NCI-H524 treated with DMSO at 0.1 percent for 48 hours (cell line): ENCODE data around the gene SPINK14.

Experiments
- DNase-seq: peaks from one replicate; lab custom pipeline; 2025; lab: John Stamatoyannopoulos, UW

SPINK14 gene

DNA sequence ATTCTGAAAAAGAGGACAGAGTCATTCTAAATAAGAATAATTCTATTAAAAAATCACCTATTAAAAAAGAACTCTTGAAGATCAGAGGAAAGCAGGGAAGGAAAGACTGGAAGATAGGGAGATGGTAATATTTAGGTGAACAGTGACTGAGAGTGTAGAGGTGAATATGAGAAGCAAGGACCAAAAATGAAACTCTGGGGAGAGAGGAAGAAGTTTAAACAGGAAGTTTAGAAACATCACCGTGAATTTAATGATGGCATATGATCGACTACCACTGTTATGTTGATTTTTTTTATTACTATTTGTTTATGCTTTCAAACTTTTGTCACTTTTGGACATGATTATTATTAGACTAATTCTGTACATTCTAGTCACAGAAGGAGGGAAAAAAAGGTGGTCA is 32.8 kb downstream of the SPINK14 start:
- DNase-seq, result no peak

DNA sequence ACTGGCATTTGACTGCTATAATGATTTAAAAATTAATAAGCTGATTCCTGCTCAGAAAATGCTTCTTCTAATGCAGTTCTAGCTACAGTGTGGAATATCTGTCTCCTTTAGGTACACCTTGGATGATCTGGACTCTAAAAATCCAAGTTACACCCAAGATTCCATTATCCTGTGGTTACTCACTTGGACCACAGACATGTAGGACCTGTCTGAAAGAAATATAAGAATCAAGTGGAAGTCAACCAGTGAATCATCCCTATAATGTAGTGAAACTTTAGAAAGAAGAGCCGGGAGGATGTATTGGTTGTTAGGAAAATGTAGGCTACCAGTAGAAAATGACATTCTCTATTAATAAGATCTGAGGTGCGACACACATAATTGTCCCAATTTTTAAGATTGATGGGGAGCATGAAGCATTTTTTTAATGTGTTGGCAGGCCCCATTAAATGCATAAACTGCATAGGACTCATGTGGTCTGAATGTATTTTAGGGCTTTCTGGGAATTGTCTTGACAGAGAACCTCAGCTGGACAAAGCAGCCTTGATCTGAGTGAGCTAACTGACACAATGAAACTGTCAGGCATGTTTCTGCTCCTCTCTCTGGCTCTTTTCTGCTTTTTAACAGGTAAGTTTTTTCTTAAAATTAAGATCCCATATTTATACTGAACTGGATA is 34.3 kb downstream of the SPINK14 start, which contains the start of gene SPINK6:
Gene SPINK6, plus strand, starts transcription at position 512 of the 673 bp plus-strand sequence. Its CDS starts 55 bp downstream, at position 567.
- no peak for DNase-seq

DNA sequence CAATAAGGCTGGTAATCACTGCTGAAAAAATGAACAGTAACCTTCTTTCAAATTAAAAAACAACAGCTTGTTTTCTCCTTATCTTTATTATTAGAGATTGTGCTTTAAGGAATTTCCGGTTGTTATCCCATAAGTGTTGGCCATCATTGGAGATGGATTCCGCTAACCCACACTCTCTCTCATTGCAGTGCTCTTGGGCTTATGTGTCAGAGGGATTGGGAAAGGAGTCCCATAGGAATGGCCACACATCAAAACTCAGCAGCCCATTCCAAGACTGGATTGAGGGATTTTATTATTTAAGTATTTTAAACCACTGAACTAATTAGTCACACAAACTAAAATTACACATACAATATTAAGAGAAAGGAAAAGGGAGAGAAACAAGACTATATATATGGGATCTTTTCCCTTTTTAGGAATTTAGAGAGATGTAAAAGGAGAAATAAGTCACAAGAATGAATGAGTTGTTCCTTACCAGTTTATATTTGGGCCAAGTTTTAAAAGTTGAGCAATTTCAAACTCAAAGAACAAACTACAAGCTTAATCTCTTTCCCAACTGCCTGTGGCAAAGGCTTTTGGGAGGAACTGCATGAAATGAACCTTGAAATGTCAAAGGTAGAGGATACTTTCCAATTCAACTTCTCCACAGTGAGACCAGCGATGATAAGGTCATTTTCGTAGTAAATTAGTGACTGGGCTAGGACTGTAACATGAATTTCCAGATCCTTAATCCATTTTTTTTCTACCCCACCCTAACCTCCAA is 36.9 kb downstream of the SPINK14 start:
- no peak for DNase-seq

DNA sequence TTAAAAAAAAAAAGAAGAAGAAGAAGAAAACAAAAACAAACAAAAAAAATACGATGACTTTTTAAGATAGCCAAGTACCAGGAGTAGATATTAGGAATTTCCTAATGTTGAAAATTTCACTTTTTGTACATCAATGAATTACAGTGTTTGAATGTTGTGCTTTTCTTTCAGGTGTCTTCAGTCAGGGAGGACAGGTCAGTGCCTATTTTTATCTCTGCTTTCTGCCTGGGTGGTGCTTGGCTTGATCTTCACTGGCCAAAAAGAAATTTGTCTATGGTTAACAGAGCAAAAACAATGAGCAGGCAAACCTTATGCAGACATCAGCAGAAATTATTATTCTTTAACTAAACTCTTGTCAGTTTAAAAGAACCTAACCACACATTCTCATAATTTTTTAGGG is 37.5 kb downstream of the SPINK14 start:
- no peak for DNase-seq

DNA sequence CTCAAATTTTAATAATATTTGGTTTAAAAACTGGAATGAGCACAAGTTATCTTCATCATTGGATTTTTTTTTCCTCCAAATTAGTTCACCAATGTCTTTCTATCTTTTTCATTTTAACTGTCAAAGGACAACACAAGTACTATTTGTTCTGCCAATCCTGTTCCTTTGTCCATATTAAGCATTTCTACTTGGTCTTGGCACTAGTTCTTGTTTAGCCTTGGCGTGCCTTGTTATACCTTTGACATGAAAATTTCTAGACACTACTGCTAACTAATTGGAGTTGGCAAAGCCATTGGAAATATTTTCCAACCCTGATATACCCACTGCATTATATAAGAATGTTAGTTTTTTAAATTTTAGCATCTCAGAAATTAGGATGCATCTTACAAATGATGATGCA is 38.3 kb downstream of the SPINK14 start:
- no peak for DNase-seq

DNA sequence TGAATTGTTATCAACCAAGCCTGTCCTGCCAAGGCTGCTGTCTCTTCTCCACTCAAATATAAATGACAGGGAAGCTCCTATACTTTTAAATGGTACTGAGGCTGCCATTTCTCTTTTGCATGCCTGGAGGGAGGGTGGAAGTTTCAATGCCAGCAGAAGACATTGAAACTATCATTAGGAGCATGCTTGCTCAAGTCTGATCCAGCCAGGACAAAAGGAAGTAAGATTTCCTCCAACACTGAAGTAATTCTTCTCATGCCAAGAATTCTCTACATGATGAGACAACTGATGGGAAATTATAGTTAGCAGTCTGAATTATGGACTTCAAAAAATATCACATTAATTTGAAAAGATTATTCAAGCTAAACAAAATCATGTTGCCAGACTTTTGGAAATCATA is 39.9 kb downstream of the SPINK14 start:
- no peak for DNase-seq

DNA sequence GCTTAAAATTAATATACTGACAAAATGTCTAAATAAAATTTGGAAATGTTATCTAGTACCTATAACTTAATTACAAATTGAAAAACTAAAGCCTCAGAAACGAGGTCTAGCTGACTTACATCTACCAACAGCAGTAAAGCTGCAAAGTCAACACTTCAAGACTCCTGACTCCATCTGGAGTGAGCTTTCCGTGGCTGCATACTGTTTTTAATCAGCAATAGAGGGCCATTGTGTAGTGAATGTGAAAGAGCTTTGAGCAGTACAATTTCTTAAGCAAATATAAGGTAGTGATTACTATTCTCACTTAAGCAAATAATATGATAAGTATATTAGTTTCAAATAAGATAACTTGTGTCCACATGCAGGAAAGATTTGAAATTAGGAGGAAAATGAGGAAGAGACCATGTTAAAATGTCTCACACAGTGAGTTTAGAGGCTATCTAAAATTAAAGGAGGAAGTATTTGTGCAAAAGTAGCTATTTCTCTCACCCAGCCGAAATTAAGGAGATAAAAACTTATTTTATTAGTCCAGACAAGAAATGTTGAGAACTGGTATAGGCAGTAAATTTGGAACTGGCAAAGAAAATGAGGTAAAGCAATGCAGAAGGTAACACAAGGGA is 40.9 kb downstream of the SPINK14 start:
- DNase-seq, result no peak

DNA sequence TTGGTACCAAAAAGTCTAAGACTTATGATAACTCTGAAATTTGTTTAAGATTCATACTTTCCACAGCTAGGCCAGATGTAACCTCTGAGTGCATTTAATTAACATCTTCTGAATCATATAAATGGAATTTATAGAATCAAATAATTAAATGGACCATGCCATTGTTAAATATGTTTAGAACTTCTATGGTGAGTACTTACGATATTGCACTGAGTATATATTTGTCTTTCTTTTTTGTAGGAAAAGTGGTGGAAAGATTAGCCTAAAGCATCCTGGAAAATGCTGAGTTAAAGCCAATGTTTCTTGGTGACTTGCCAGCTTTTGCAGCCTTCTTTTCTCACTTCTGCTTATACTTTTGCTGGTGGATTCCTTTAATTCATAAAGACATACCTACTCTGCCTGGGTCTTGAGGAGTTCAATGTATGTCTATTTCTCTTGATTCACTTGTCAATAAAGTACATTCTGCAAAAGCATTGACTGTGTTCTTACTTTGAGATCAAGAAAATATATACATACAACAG is 46.4 kb downstream of the SPINK14 start:
- no peak for DNase-seq

DNA sequence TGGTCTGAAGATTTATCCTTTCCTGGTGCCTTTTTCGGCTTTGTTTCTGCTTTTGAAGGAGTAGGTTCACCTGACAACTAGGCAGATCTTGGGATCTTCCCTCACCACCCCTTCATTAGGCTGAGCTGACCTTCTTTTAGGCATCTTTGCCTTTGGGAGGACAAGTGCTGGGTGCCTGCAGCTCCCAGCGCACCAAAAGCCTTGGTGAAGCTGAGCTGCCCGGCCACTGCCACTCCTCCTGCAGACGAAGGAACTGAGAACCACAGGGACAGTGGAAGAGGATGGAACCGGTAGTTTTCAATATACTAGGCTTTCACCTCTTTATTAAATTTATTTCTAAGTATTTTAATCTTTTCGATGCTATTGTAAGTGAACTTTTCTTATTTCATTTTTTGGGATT is 53.2 kb downstream of the SPINK14 start:
- no peak for DNase-seq

DNA sequence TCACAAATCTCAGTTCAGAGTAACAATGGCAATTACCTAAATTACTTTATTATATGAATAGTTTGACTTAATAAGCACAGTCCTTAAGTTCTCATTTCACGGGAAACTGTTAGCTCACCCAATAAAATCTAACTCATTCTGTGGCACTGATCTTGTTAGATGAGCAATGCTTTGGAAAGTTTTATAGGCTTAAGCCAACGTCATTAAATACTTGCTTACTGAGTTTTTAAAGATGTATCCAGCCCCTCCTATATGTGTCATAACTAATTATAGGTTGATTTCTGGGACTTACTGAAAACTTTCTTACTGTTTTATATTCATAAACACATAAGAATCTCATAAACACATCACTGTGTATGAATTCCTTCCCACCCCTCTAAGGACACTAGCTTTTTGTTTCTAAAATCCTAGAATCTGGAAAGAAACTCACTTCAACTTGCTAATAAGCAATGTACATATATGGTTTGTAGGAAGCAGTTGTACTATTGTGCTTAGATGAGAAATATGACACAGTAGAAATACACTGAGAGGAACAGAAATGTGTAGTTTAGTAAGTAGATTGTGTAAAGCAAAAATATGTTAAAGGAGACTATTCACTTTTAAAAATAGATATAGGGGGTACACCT is 55.9 kb downstream of the SPINK14 start:
- DNase-seq, result no peak
